Islet of Langerhans (tissue), 1 donor: ENCODE measurements around the gene ADCY7.
"Not testable (repeated sequence)": the region's sequence is repeated elsewhere in the genome, so short reads cannot be mapped to it uniquely, and the experiment has no call there.

Source experiments
- FAIRE-seq: peaks from one replicate; lab custom pipeline; 2011; peaks lifted over from hg19 to GRCh38; lab: Jason Lieb, UNC

ADCY7 gene

GRCh38 chr16:50266337-50267091 lies at the start of gene ADCY7:
Gene ADCY7 (plus strand): TSS chr16:50266551. CDS start chr16:50288180, 21,629 bp downstream.
- FAIRE-seq, result no peak

- FAIRE-seq, result no peak
Observed at GRCh38 chr16:50219402-50219975, 46.9 kb upstream of the ADCY7 start.

GRCh38 chr16:50224286-50224685 lies 42.1 kb upstream of the ADCY7 start:
- no peak for FAIRE-seq

GRCh38 chr16:50227120-50227519 lies 39.2 kb upstream of the ADCY7 start:
- FAIRE-seq, result no peak

- no peak for FAIRE-seq
Observed at GRCh38 chr16:50227665-50228064, 38.7 kb upstream of the ADCY7 start.

GRCh38 chr16:50228364-50228868 lies 37.9 kb upstream of the ADCY7 start:
- FAIRE-seq, result no peak

- FAIRE-seq, result no peak
Observed at GRCh38 chr16:50229149-50229726, 37.1 kb upstream of the ADCY7 start.

- no peak for FAIRE-seq
Observed at GRCh38 chr16:50234771-50235556, 31.4 kb upstream of the ADCY7 start.

GRCh38 chr16:50235581-50235980 lies 30.8 kb upstream of the ADCY7 start:
- no peak for FAIRE-seq

- FAIRE-seq, result no peak
Observed at GRCh38 chr16:50238314-50238713, 28.0 kb upstream of the ADCY7 start.

- no peak for FAIRE-seq
Observed at GRCh38 chr16:50238868-50239301, 27.5 kb upstream of the ADCY7 start.

GRCh38 chr16:50243024-50243423 lies 23.3 kb upstream of the ADCY7 start:
- FAIRE-seq, result not testable (repeated sequence)

GRCh38 chr16:50244140-50244503 lies 22.2 kb upstream of the ADCY7 start:
- no peak for FAIRE-seq

GRCh38 chr16:50244504-50245416 lies 21.6 kb upstream of the ADCY7 start:
- no peak for FAIRE-seq

- FAIRE-seq, result no peak
Observed at GRCh38 chr16:50245417-50246298, 20.7 kb upstream of the ADCY7 start.

GRCh38 chr16:50246299-50247122 lies 19.8 kb upstream of the ADCY7 start:
- FAIRE-seq, result no peak

GRCh38 chr16:50247123-50247905 lies 19.0 kb upstream of the ADCY7 start:
- FAIRE-seq, result no peak

GRCh38 chr16:50247906-50248608 lies 18.3 kb upstream of the ADCY7 start:
- no peak for FAIRE-seq
